ENCODE results near the gene CCDC50. TPM values are rescaled to one million over a fixed set of nuclear protein-coding genes. Genes with fewer than 3 reads are reported as not detected.

CCDC50 gene
- total RNA-seq, 1 experiment from 2014 or later: 21.0 TPM

- Mint-ChIP-seq H3K36me3 (ENCODE audit: insufficient read depth in 1 of 3, low read depth in 3 of 3) (peaks cover 6 to 11% (median 7%) of the 10 kb centered on the region in 3 experiments; a peak in 6 of 7 replicates), H3K4me3 (no peak overlapping the region), H3K9me3 (no peaks in the 10 kb centered on the region), H3K27ac (peak overlapping the region in 1 of 3 experiments; percentile 64; a peak in 2 of 7 replicates), H3K4me1 (peaks cover 41 to 55% of the 10 kb centered on the region in 2 experiments), H3K27me3 (ENCODE audit: low read depth) (no peaks in the 10 kb centered on the region)
- no peak overlapping the region for H3K23ac ChIP-seq (ENCODE audit: insufficient read length, low read depth, low read length)
- no peaks in the 10 kb centered on the region for H3K9me3 ChIP-seq (ENCODE audit: control insufficient read depth, low read depth, low read length)
- TF ChIP-seq, protein P1, sequence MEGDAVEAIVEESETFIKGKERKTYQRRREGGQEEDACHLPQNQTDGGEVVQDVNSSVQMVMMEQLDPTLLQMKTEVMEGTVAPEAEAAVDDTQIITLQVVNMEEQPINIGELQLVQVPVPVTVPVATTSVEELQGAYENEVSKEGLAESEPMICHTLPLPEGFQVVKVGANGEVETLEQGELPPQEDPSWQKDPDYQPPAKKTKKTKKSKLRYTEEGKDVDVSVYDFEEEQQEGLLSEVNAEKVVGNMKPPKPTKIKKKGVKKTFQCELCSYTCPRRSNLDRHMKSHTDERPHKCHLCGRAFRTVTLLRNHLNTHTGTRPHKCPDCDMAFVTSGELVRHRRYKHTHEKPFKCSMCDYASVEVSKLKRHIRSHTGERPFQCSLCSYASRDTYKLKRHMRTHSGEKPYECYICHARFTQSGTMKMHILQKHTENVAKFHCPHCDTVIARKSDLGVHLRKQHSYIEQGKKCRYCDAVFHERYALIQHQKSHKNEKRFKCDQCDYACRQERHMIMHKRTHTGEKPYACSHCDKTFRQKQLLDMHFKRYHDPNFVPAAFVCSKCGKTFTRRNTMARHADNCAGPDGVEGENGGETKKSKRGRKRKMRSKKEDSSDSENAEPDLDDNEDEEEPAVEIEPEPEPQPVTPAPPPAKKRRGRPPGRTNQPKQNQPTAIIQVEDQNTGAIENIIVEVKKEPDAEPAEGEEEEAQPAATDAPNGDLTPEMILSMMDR (conservative IDR thresholded peaks at IDR 0.05): no peak
- H3K79me2 ChIP-seq (ENCODE audit: insufficient read depth, low read length): no peaks in the 10 kb centered on the region
- no peak overlapping the region for H2BK120ac ChIP-seq (ENCODE audit: low read depth, low read length, poor library complexity, severe bottlenecking)
- no peak overlapping the region for H3K14ac ChIP-seq (ENCODE audit: insufficient read depth, low read length)
- H2BK5ac ChIP-seq (ENCODE audit: insufficient read length, low read length): no peak overlapping the region
- H2BK15ac ChIP-seq (ENCODE audit: low read depth, low read length): no peak overlapping the region
- no peak overlapping the region for H3T11ph ChIP-seq (ENCODE audit: low read length)
- no peaks in the 10 kb centered on the region for H3K23me2 ChIP-seq (ENCODE audit: insufficient read length, low read depth, low read length, poor library complexity, severe bottlenecking)
- H3K9ac ChIP-seq (ENCODE audit: extremely low read depth, insufficient read length, low read length): no peak overlapping the region
- H3K4ac ChIP-seq (ENCODE audit: low read depth, low read length): no peak overlapping the region
- no peak overlapping the region for H4K91ac ChIP-seq (ENCODE audit: insufficient read length, low read depth, low read length)
- H2BK20ac ChIP-seq (ENCODE audit: low read depth, low read length, poor library complexity, severe bottlenecking): no peak overlapping the region
- no peak overlapping the region for H2AK5ac ChIP-seq (ENCODE audit: insufficient read length, low read length)
- H2BK12ac ChIP-seq (ENCODE audit: insufficient read length, low read depth, low read length): no peak overlapping the region
- WGBS (ENCODE audit: extremely low coverage, insufficient read length, low lambda C conversion rate): no CpG with 5 or more reads among the region's 2 CpGs
- H4K5ac ChIP-seq (ENCODE audit: insufficient read length, low read depth, low read length): no peak overlapping the region
- no peak overlapping the region for H3K56ac ChIP-seq (ENCODE audit: insufficient read length, low read depth, low read length)
- H3K27ac ChIP-seq (ENCODE audit: insufficient read length, low read depth, low read length): no peak overlapping the region
- no peaks in the 10 kb centered on the region for H4K20me1 ChIP-seq (ENCODE audit: control insufficient read depth, insufficient read depth, insufficient read length)
- no peaks in the 10 kb centered on the region for H3K79me1 ChIP-seq (ENCODE audit: insufficient read depth, low read depth, low read length, poor library complexity, severe bottlenecking)
- no peak overlapping the region for H2AFZ ChIP-seq (ENCODE audit: low read length)
- H4K8ac ChIP-seq (replicated peaks; ENCODE audit: insufficient read length, low read depth, low read length): no peak overlapping the region
- H3K18ac ChIP-seq (ENCODE audit: insufficient read length, low read depth, low read length): no peak overlapping the region
- H3K4me2 ChIP-seq (ENCODE audit: insufficient read depth, insufficient read length, low read length): no peak overlapping the region
- DNase-seq: no peak
- peaks cover 8% of the 10 kb centered on the region for H3K4me1 ChIP-seq (ENCODE audit: insufficient read depth, low read length)
- H3K27me3 ChIP-seq (ENCODE audit: insufficient read depth, low read length): no peaks in the 10 kb centered on the region
Observed at GRCh38 chr3:191366675-191367074, 37.5 kb downstream of the CCDC50 start.

Measured in H9 (cell line).